ENCODE data around the gene EGR1.
A peak's percentile ranks its signal among the peaks of the same experiment; 100 is the strongest.

- peak; percentile 96 to 99 (median 97) for TF ChIP-seq CTCF (IDR thresholded peaks at IDR 0.05)
- peak; percentile 80 to 91 for TF ChIP-seq EP300 (IDR thresholded peaks at IDR 0.05)
These were observed 1.3 kb upstream of the EGR1 start for GRCh38 chr5:138464008-138464387.
